Brain microvascular endothelial cell (primary cell): ENCODE results near the gene SH3RF3.

ENCODE experiments used
- DNase-seq: peaks from one replicate; pipeline ENCODE4 v3.0.0-alpha.2; 2020
- H3K27ac ChIP-seq: fragments of 250-450 bp; sonication (Bioruptor Pico); 2 replicates; pipeline ENCODE4 v1.5.1; 2020; ENCODE audit warnings: mild to moderate bottlenecking, moderate library complexity
- H3K27me3 ChIP-seq: fragments of 250-450 bp; sonication (Bioruptor Pico); replicated peaks from 2 replicates; pipeline ENCODE4 v1.5.1; 2020; ENCODE audit warnings: mild to moderate bottlenecking
- H3K36me3 ChIP-seq: fragments of 250-450 bp; sonication (Bioruptor Pico); replicated peaks from 2 replicates; pipeline ENCODE4 v1.5.1; 2020; ENCODE audit warnings: mild to moderate bottlenecking
- H3K4me3 ChIP-seq: 2 replicates; pipeline ENCODE4 v1.5.1; 2011; ENCODE audit warnings: low read depth, mild to moderate bottlenecking, control low read depth, low read length, moderate library complexity
- CTCF ChIP-seq: IDR thresholded peaks from 2 replicates; pipeline ENCODE4 v1.5.1; 2011; ENCODE audit warnings: low read depth, mild to moderate bottlenecking, moderate library complexity, low read length, control low read depth, inconsistent platforms; ENCODE audit errors: missing control alignments
- in situ Hi-C: cut with HindIII; loops from 2 replicates; pipeline ENCODE4 v1.10.0; 2017; ENCODE audit warnings: low sequenced_read_pairs, low pct_ligation_motif_present

The SH3RF3 gene

GRCh38 chr2:109316091-109316490 lies 187.1 kb downstream of the SH3RF3 start:
- in situ Hi-C loops, result loop anchor here (25.0 kb wide), 1 partner anchor 179 kb away; the partner anchor contains the start of gene SH3RF3
- DNase-seq, result no peak
- no peak overlapping the region for H3K4me3 ChIP-seq
- no peak overlapping the region for H3K27ac ChIP-seq
- H3K27me3 ChIP-seq, result no peaks in the 10 kb centered on the region
- no peaks in the 10 kb centered on the region for H3K36me3 ChIP-seq
- TF ChIP-seq CTCF, result no peak

GRCh38 chr2:109317471-109318095 lies 188.6 kb downstream of the SH3RF3 start:
- no peak for DNase-seq
- Histone ChIP-seq H3K27me3 (no peaks in the 10 kb centered on the region), H3K4me3 (no peak overlapping the region), H3K27ac (peak overlapping the region; percentile 82), H3K36me3 (no peaks in the 10 kb centered on the region)
- in situ Hi-C loops, result loop anchor here (25.0 kb wide), 1 partner anchor 180 kb away; the partner anchor contains the start of gene SH3RF3
- TF ChIP-seq CTCF, result no peak

- H3K27me3 ChIP-seq, result no peaks in the 10 kb centered on the region
- DNase-seq, result peak; percentile 92
- H3K36me3 ChIP-seq, result no peaks in the 10 kb centered on the region
- in situ Hi-C loops, result loop anchor here (25.0 kb wide), 1 partner anchor 181 kb away; the partner anchor contains the start of gene SH3RF3
- TF ChIP-seq CTCF, result peak; percentile 34
- H3K4me3 ChIP-seq, result peak overlapping the region; percentile 20
- H3K27ac ChIP-seq, result peak overlapping the region; percentile 82
Observed at GRCh38 chr2:109318150-109318948, 189.3 kb downstream of the SH3RF3 start.

- H3K36me3 ChIP-seq, result no peaks in the 10 kb centered on the region
Observed at GRCh38 chr2:109318949-109319342, 189.9 kb downstream of the SH3RF3 start.

More at GRCh38 chr2:109318949-109319342, 189.9 kb downstream of the SH3RF3 start:
- DNase-seq, result no peak
- Histone ChIP-seq H3K27me3 (no peaks in the 10 kb centered on the region), H3K27ac (peak overlapping the region; percentile 82), H3K4me3 (no peak overlapping the region)
- no peak for TF ChIP-seq CTCF
- in situ Hi-C loops, result loop anchor here (25.0 kb wide), 1 partner anchor 182 kb away; the partner anchor contains the start of gene SH3RF3
